Measurements from ENCODE around the gene PEX13. TPM values are rescaled to one million over a fixed set of nuclear protein-coding genes. Genes with fewer than 3 reads are reported as not detected.

The PEX13 gene
- total RNA-seq, 1 experiment from 2014 or later = 19.8 TPM

DNA sequence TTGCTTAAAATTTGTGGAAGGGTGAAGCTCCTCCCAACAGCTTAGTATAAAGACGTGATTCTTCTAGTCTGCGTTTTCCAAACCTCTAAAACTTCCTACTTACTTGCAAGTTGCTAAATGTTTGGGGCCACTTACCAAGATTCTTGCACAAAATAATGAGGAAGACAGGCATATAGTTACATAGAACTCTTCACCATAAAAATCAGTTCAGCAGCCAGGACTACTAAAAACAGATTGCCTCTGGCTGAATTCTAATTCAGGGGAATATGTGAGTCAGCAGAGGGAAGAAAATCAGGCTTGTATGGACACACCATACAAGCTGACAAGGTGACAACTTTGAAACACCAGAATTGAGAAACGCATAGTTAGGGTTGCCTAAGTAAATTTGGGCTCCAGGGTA, 2.8 kb upstream of the PEX13 start:
- no peak overlapping the region for H3K4me3 ChIP-seq (replicated peaks in 1 of 2; ENCODE audit: low read depth in 1 of 2, low read length in 2 of 2)

GRCh38 chr2:61015976-61016375, 1.5 kb upstream of the PEX13 start:
- peak overlapping the region; percentile 75 to 81 for H3K4me3 ChIP-seq (replicated peaks in 1 of 2; ENCODE audit: low read depth in 1 of 2, low read length in 2 of 2)
- no peaks in the 10 kb centered on the region for H3K9me2 ChIP-seq (ENCODE audit: insufficient read depth)
- H3K27me3 ChIP-seq (ENCODE audit: insufficient read depth, low read length) = no peaks in the 10 kb centered on the region
- H3K27ac ChIP-seq (ENCODE audit: low read depth, low read length) = peak overlapping the region; percentile 80; the same call in 1 of the 2 replicates
- H4K20me1 ChIP-seq (ENCODE audit: insufficient read depth) = no peaks in the 10 kb centered on the region
- peaks cover 39% of the 10 kb centered on the region for H3K79me2 ChIP-seq (ENCODE audit: insufficient read depth, low read length)
- ATAC-seq = no peak
- no peak overlapping the region for H2AFZ ChIP-seq (ENCODE audit: low read depth, low read length, poor library complexity, severe bottlenecking)
- H3K9me3 ChIP-seq (ENCODE audit: control insufficient read depth in 1 of 2, insufficient read depth in 1 of 2, low read depth in 1 of 2, low read length in 2 of 2) = no peaks in the 10 kb centered on the region
- ChIA-PET POLR2A (no interaction called here), CTCF (interaction anchor here (2.5 kb wide), 1 partner anchor 17 kb away, joined by 7 read pairs; no protein-coding TSS in a partner anchor), RAD21 (ENCODE audit: low non-redundant PET in 1 of 2, low total read pairs in 2 of 2, uncharacterized antibody in 2 of 2, unreplicated experiment in 2 of 2) (no interaction called here)
- no peak for DNase-seq (ENCODE audit: low read depth, low spot score)
- H3K4me2 ChIP-seq (ENCODE audit: low read length) = peak overlapping the region; percentile 75
- peak overlapping the region; percentile 73 for H3K9ac ChIP-seq (ENCODE audit: low read length)
- H3K36me3 ChIP-seq (ENCODE audit: control insufficient read depth in 1 of 2, insufficient read depth in 2 of 2, low read length in 2 of 2) = no peaks in the 10 kb centered on the region
- intact Hi-C loops (cut with micrococcal nuclease) = loop anchor here (5.0 kb wide), 2 partner anchors 134 to 161 kb away; partner anchors contain the start of gene REL
- H3K4me1 ChIP-seq (ENCODE audit: control insufficient read depth in 1 of 2, insufficient read depth in 2 of 2, low read length in 2 of 2) = peaks cover 30 to 44% of the 10 kb centered on the region in 2 experiments
- TF ChIP-seq CEBPB (IDR thresholded peaks at IDR 0.05; ENCODE audit: low read depth) (0 out of 2 replicates have a peak, but pooled peaks have one; percentile 12), CBX3 (IDR thresholded peaks at IDR 0.05; ENCODE audit: low read depth) (no peak)
- no TSS peak for BruUV-seq (replicated peaks)

More for the DNA sequence above, 2.8 kb upstream of the PEX13 start:
- Histone ChIP-seq H2AFZ (ENCODE audit: low read depth, low read length, poor library complexity, severe bottlenecking) (no peak overlapping the region), H3K79me2 (ENCODE audit: insufficient read depth, low read length) (peaks cover 27% of the 10 kb centered on the region), H3K9me3 (ENCODE audit: control insufficient read depth in 1 of 2, insufficient read depth in 1 of 2, low read depth in 1 of 2, low read length in 2 of 2) (no peaks in the 10 kb centered on the region), H3K27me3 (ENCODE audit: insufficient read depth, low read length) (no peaks in the 10 kb centered on the region), H3K4me1 (ENCODE audit: control insufficient read depth in 1 of 2, insufficient read depth in 2 of 2, low read length in 2 of 2) (peaks cover 30 to 44% of the 10 kb centered on the region in 2 experiments), H3K36me3 (ENCODE audit: control insufficient read depth in 1 of 2, insufficient read depth in 2 of 2, low read length in 2 of 2) (no peaks in the 10 kb centered on the region), H3K9me2 (ENCODE audit: insufficient read depth) (no peaks in the 10 kb centered on the region), H3K4me2 (ENCODE audit: low read length) (no peak overlapping the region), H3K9ac (ENCODE audit: low read length) (no peak overlapping the region), H3K27ac (ENCODE audit: low read depth, low read length) (no peak overlapping the region), H4K20me1 (ENCODE audit: insufficient read depth) (no peaks in the 10 kb centered on the region)
- no TSS peak for BruUV-seq (replicated peaks)
- ChIA-PET CTCF (no interaction called here), RAD21 (ENCODE audit: low non-redundant PET in 1 of 2, low total read pairs in 2 of 2, uncharacterized antibody in 2 of 2, unreplicated experiment in 2 of 2) (no interaction called here), POLR2A (no interaction called here)
- no peak for TF ChIP-seq RAD21 (IDR thresholded peaks at IDR 0.05; ENCODE audit: low read depth)
- DNase-seq (ENCODE audit: low read depth, low spot score) (no peak), ATAC-seq (no peak)
- intact Hi-C loops (cut with micrococcal nuclease) = loop anchor here (5.0 kb wide), 2 partner anchors 132 to 163 kb away; partner anchors contain the start of gene REL

All from HCT116 (cell line).